ENCODE data around the gene DPEP2. TPM values are rescaled to one million over a fixed set of nuclear protein-coding genes. Genes with fewer than 3 reads are reported as not detected.
A peak's percentile ranks its signal among the peaks of the same experiment; 100 is the strongest.

DPEP2 gene
- total and polyA plus RNA-seq, 2 of the 13 experiments (the other 11 are each of a cell fraction or from before 2014, with no cell fraction given) = 0.18 TPM; not detected in 1

DNA sequence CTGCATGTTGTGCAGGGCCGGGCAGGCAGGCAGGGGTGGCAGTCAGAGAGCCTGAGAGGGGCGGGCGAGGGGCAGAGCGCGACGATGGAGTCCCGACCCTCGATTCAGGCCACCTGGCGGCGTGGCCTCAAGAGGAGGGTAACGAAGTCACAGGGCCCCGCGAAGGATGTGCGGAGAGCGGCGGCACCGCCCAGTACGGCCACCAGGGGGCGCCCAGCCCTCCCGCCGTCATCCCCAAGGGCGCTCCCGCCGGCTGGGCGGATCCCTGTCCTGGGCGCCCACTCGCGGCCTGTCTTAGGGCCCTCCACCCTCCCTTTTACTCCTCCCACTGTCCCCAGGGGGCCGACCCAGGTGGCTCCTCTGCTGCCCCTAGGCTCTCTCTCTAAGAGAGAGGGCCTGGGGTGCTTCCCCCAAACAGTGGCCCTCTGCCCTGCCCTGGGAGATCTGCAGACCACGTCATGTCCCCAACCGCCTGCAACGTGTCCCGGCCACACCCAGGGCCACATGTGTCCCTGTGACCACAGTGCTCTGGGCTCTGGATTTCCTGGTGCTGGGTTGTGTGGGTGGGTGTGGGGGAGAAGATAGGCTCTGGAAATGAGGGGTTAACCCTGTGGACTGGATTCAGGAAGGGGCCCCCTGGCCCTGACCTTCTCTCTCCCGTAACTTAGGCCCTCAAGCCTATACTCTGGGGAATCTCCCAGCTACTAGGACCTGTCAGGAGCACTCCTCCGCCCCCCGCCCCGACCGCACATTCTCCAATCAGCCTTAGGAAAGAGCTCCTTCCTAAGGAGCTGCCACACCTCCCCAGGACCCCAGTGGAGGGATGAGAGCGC is 5.9 kb downstream of the DPEP2 start (continued):
- TF ChIP-seq HNRNPH1 (optimal IDR thresholded peaks at IDR 0.05; ENCODE audit: low read depth, low read length) (no peak), POLR2A (IDR thresholded peaks at IDR 0.05; ENCODE audit: insufficient read depth in 1 of 2, low read depth in 2 of 2, low read length in 2 of 2) (peak; percentile 25 to 40; a peak in 2 of 4 replicates), MED8 (CRISPR knock-in tag; IDR thresholded peaks at IDR 0.05; ENCODE audit: insufficient replicate concordance) (no peak), ISL2 (CRISPR knock-in tag; IDR thresholded peaks at IDR 0.05) (peak; percentile 66; the same call in 1 of the 2 replicates), TCF7 (IDR thresholded peaks at IDR 0.05; ENCODE audit: low read depth) (no peak), REPIN1 (CRISPR knock-in tag; IDR thresholded peaks at IDR 0.05; ENCODE audit: borderline replicate concordance, low read depth) (peak; percentile 70), ZNF12 (CRISPR knock-in tag; IDR thresholded peaks at IDR 0.05) (no peak), ZSCAN20 (CRISPR knock-in tag; IDR thresholded peaks at IDR 0.05; ENCODE audit: borderline replicate concordance) (peak; percentile 72; the same call in 1 of the 2 replicates), ZNF225 (CRISPR knock-in tag; IDR thresholded peaks at IDR 0.05) (no peak), KDM4B (CRISPR knock-in tag; IDR thresholded peaks at IDR 0.05) (0 out of 2 replicates have a peak, but pooled peaks have one; percentile 23), BORCS8-MEF2B (CRISPR knock-in tag; IDR thresholded peaks at IDR 0.05) (peak; percentile 65), TBP (CRISPR knock-in tag; IDR thresholded peaks at IDR 0.05) (no peak), ATM (IDR thresholded peaks at IDR 0.05; ENCODE audit: borderline replicate concordance) (no peak), GABPA (IDR thresholded peaks at IDR 0.05; ENCODE audit: low read depth, low read length) (no peak), GABPA (CRISPR knock-in tag; IDR thresholded peaks at IDR 0.05; ENCODE audit: low read depth) (no peak), ZNF776 (CRISPR knock-in tag; IDR thresholded peaks at IDR 0.05) (0 out of 2 replicates have a peak, but pooled peaks have one; percentile 6), IKZF4 (CRISPR knock-in tag; IDR thresholded peaks at IDR 0.05; ENCODE audit: borderline replicate concordance, low read depth, not compliant biosample characterization) (no peak), POLR2AphosphoS5 (IDR thresholded peaks at IDR 0.05; ENCODE audit: low read depth, low read length) (peak; percentile 57), MAF1 (CRISPR knock-in tag; IDR thresholded peaks at IDR 0.05; ENCODE audit: borderline replicate concordance) (peak; percentile 83; the same call in 1 of the 2 replicates), ZSCAN25 (CRISPR knock-in tag; IDR thresholded peaks at IDR 0.05) (no peak), ZNF263 (CRISPR knock-in tag; IDR thresholded peaks at IDR 0.05) (peak; percentile 99)
- TF ChIP-seq, protein P1, sequence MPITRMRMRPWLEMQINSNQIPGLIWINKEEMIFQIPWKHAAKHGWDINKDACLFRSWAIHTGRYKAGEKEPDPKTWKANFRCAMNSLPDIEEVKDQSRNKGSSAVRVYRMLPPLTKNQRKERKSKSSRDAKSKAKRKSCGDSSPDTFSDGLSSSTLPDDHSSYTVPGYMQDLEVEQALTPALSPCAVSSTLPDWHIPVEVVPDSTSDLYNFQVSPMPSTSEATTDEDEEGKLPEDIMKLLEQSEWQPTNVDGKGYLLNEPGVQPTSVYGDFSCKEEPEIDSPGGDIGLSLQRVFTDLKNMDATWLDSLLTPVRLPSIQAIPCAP (CRISPR knock-in tag; IDR thresholded peaks at IDR 0.05; ENCODE audit: low read depth) = no peak
- TF ChIP-seq, protein P2, sequence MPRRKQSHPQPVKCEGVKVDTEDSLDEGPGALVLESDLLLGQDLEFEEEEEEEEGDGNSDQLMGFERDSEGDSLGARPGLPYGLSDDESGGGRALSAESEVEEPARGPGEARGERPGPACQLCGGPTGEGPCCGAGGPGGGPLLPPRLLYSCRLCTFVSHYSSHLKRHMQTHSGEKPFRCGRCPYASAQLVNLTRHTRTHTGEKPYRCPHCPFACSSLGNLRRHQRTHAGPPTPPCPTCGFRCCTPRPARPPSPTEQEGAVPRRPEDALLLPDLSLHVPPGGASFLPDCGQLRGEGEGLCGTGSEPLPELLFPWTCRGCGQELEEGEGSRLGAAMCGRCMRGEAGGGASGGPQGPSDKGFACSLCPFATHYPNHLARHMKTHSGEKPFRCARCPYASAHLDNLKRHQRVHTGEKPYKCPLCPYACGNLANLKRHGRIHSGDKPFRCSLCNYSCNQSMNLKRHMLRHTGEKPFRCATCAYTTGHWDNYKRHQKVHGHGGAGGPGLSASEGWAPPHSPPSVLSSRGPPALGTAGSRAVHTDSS (CRISPR knock-in tag; conservative IDR thresholded peaks at IDR 0.05) = no peak
- TF ChIP-seq, protein P3, sequence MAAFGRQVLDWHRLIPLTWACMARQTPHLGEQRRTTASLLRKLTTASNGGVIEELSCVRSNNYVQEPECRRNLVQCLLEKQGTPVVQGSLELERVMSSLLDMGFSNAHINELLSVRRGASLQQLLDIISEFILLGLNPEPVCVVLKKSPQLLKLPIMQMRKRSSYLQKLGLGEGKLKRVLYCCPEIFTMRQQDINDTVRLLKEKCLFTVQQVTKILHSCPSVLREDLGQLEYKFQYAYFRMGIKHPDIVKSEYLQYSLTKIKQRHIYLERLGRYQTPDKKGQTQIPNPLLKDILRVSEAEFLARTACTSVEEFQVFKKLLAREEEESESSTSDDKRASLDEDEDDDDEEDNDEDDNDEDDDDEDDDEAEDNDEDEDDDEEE (CRISPR knock-in tag; IDR thresholded peaks at IDR 0.05) = peak; percentile 45; the same call in 1 of the 2 replicates

Measured in HepG2 (cell line).